ENCODE data around the gene SH2D7.

SH2D7 gene

GRCh38 chr15:78067328-78068228 is 24.8 kb upstream of the SH2D7 start:
- ATAC-seq (replicated peaks) (no peak), DNase-seq (no peak)
- H3K9me3 Mint-ChIP-seq, result no peaks in the 10 kb centered on the region
- no peaks in the 10 kb centered on the region for H3K27me3 Mint-ChIP-seq
- H3K4me3 Mint-ChIP-seq, result no peak overlapping the region
- H3K4me1 Mint-ChIP-seq, result peaks cover 10 to 40% of the 10 kb centered on the region in 2 donors
- H3K36me3 Mint-ChIP-seq, result peaks cover 0 to 1% of the 10 kb centered on the region in 2 donors
- no peak overlapping the region for H3K27ac Mint-ChIP-seq

GRCh38 chr15:78069052-78069414 is 23.3 kb upstream of the SH2D7 start:
- Mint-ChIP-seq H3K27me3 (no peaks in the 10 kb centered on the region), H3K4me1 (peaks cover 10 to 43% of the 10 kb centered on the region in 2 donors), H3K9me3 (no peaks in the 10 kb centered on the region), H3K4me3 (peak overlapping the region; percentile 69 to 75), H3K36me3 (peaks cover 0 to 1% of the 10 kb centered on the region in 2 donors), H3K27ac (peak overlapping the region; percentile 75)
- no peak for DNase-seq
- peak; percentile 44 to 52 for ATAC-seq (replicated peaks)

- H3K27ac Mint-ChIP-seq, result peak overlapping the region; percentile 33
- DNase-seq (no peak), ATAC-seq (replicated peaks) (no peak)
- peak overlapping the region; percentile 69 to 75 for H3K4me3 Mint-ChIP-seq
- no peaks in the 10 kb centered on the region for H3K27me3 Mint-ChIP-seq
- H3K9me3 Mint-ChIP-seq, result no peaks in the 10 kb centered on the region
- peaks cover 0 to 1% of the 10 kb centered on the region in 2 donors for H3K36me3 Mint-ChIP-seq
- H3K4me1 Mint-ChIP-seq, result peaks cover 10 to 43% of the 10 kb centered on the region in 2 donors
Measured at GRCh38 chr15:78069462-78070029, 22.8 kb upstream of the SH2D7 start.

GRCh38 chr15:78070049-78070700 is 22.2 kb upstream of the SH2D7 start:
- H3K9me3 Mint-ChIP-seq, result no peaks in the 10 kb centered on the region
- DNase-seq, result no peak
- H3K4me3 Mint-ChIP-seq, result peak overlapping the region in 1 of 2 donors; percentile 34
- no peak overlapping the region for H3K27ac Mint-ChIP-seq
- no peaks in the 10 kb centered on the region for H3K27me3 Mint-ChIP-seq
- H3K36me3 Mint-ChIP-seq, result peaks cover 0 to 1% of the 10 kb centered on the region in 2 donors
- peaks cover 11 to 43% of the 10 kb centered on the region in 2 donors for H3K4me1 Mint-ChIP-seq
- no peak for ATAC-seq (replicated peaks)

GRCh38 chr15:78071383-78071782 is 21.0 kb upstream of the SH2D7 start:
- H3K4me3 Mint-ChIP-seq, result no peak overlapping the region

GRCh38 chr15:78072080-78072892 is 20.1 kb upstream of the SH2D7 start:
- H3K4me3 Mint-ChIP-seq, result no peak overlapping the region
- no peak for ATAC-seq (replicated peaks)
- H3K4me1 Mint-ChIP-seq, result peaks cover 29 to 48% of the 10 kb centered on the region in 2 donors

More at GRCh38 chr15:78071383-78071782, 21.0 kb upstream of the SH2D7 start:
- Mint-ChIP-seq H3K27ac (no peak overlapping the region), H3K4me1 (peaks cover 23 to 51% of the 10 kb centered on the region in 2 donors), H3K27me3 (no peaks in the 10 kb centered on the region), H3K36me3 (peaks cover 0 to 4% of the 10 kb centered on the region in 2 donors), H3K9me3 (no peaks in the 10 kb centered on the region)
- ATAC-seq (replicated peaks), result no peak
- no peak for DNase-seq

GRCh38 chr15:78073046-78073787 is 19.1 kb upstream of the SH2D7 start:
- Mint-ChIP-seq H3K4me3 (no peak overlapping the region), H3K4me1 (peaks cover 35 to 43% of the 10 kb centered on the region in 2 donors), H3K9me3 (no peaks in the 10 kb centered on the region), H3K27ac (no peak overlapping the region), H3K36me3 (peaks cover 0 to 4% of the 10 kb centered on the region in 2 donors), H3K27me3 (no peaks in the 10 kb centered on the region)
- DNase-seq (no peak), ATAC-seq (replicated peaks) (no peak)

More at GRCh38 chr15:78072080-78072892, 20.1 kb upstream of the SH2D7 start:
- Mint-ChIP-seq H3K27me3 (no peaks in the 10 kb centered on the region), H3K27ac (no peak overlapping the region), H3K36me3 (peaks cover 0 to 4% of the 10 kb centered on the region in 2 donors), H3K9me3 (no peaks in the 10 kb centered on the region)
- DNase-seq, result no peak

- Mint-ChIP-seq H3K36me3 (peaks cover 0 to 4% of the 10 kb centered on the region in 2 donors), H3K4me3 (peak overlapping the region; percentile 22 to 39), H3K9me3 (no peaks in the 10 kb centered on the region), H3K27me3 (no peaks in the 10 kb centered on the region), H3K4me1 (peaks cover 24 to 40% of the 10 kb centered on the region in 2 donors), H3K27ac (peak overlapping the region; percentile 42)
- DNase-seq (no peak), ATAC-seq (replicated peaks) (no peak)
Measured at GRCh38 chr15:78075490-78076230, 16.7 kb upstream of the SH2D7 start.

GRCh38 chr15:78076231-78077052 is 15.9 kb upstream of the SH2D7 start:
- no peaks in the 10 kb centered on the region for H3K27me3 Mint-ChIP-seq
- no peak for DNase-seq

GRCh38 chr15:78077053-78077870 is 15.1 kb upstream of the SH2D7 start, which contains the start of gene TBC1D2B:
TBC1D2B (minus strand) TSS chr15:78077711; CDS start chr15:78077652, 59 bp downstream.
- no peaks in the 10 kb centered on the region for H3K27me3 Mint-ChIP-seq
- ATAC-seq (replicated peaks) (peak; percentile 82 to 89), DNase-seq (peak; percentile 29)
- no peaks in the 10 kb centered on the region for H3K9me3 Mint-ChIP-seq
- peak within 1 kb of the TSS; percentile 87 for H3K27ac Mint-ChIP-seq
- peaks cover 0 to 4% of the 10 kb centered on the region in 2 donors for H3K36me3 Mint-ChIP-seq
- peak within 1 kb of the TSS; percentile 91 to 97 for H3K4me3 Mint-ChIP-seq
- peaks cover 20 to 33% of the 10 kb centered on the region in 2 donors for H3K4me1 Mint-ChIP-seq

More at GRCh38 chr15:78076231-78077052, 15.9 kb upstream of the SH2D7 start:
- Mint-ChIP-seq H3K36me3 (peaks cover 0 to 4% of the 10 kb centered on the region in 2 donors), H3K27ac (peak overlapping the region; percentile 87), H3K9me3 (no peaks in the 10 kb centered on the region), H3K4me1 (peaks cover 22 to 38% of the 10 kb centered on the region in 2 donors), H3K4me3 (peak overlapping the region; percentile 91 to 97)
- peak; percentile 7 to 22 for ATAC-seq (replicated peaks)

GRCh38 chr15:78077871-78078210 is 14.5 kb upstream of the SH2D7 start:
- DNase-seq, result no peak
- peaks cover 23 to 39% of the 10 kb centered on the region in 2 donors for H3K4me1 Mint-ChIP-seq
- H3K4me3 Mint-ChIP-seq, result peak overlapping the region; percentile 84 to 86
- no peaks in the 10 kb centered on the region for H3K27me3 Mint-ChIP-seq
- peak overlapping the region; percentile 71 for H3K27ac Mint-ChIP-seq
- peaks cover 0 to 4% of the 10 kb centered on the region in 2 donors for H3K36me3 Mint-ChIP-seq
- peak; percentile 18 to 24 for ATAC-seq (replicated peaks)
- H3K9me3 Mint-ChIP-seq, result no peaks in the 10 kb centered on the region

Data from stimulated activated naive B cell treated with anti-CD40 and anti-IgM and Interleukin-4, amounts not matched to agents 10 μg/mL and 1 μg/mL and 100 μg/mL, for 72 hours (primary cell).